GM11168 (cell line): ENCODE measurements around the gene PGAP6.

Experiments
- in situ Hi-C: fragments of 300-500 bp; cut with MboI; formaldehyde crosslinking; loops from one replicate; pipeline ENCODE4 v1.12.0; 2022; ENCODE audit warnings: low sequenced_read_pairs; ENCODE audit not compliant: unreplicated experiment

The PGAP6 gene

GRCh38 chr16:354291-354881 is 27.4 kb downstream of the PGAP6 start:
- in situ Hi-C loops = no loop called here

GRCh38 chr16:353404-354290 is 28.1 kb downstream of the PGAP6 start:
- in situ Hi-C loops = no loop called here

GRCh38 chr16:352547-353403 is 29.0 kb downstream of the PGAP6 start, which contains the start of gene AXIN1:
Gene AXIN1 (minus strand): TSS chr16:352723. CDS start chr16:347025, 5,698 bp downstream.
- in situ Hi-C loops = no loop called here

GRCh38 chr16:351804-352520 is 29.8 kb downstream of the PGAP6 start:
- in situ Hi-C loops = no loop called here

- in situ Hi-C loops = no loop called here
These were observed 31.6 kb downstream of the PGAP6 start for GRCh38 chr16:350203-350602.

- in situ Hi-C loops = loop anchor here (10.0 kb wide), 1 partner anchor 1606 kb away; the partner anchor contains the start of genes NDUFB10 and RPL3L
These were observed 32.6 kb downstream of the PGAP6 start for GRCh38 chr16:349211-349610.

GRCh38 chr16:348495-348894 is 33.3 kb downstream of the PGAP6 start:
- in situ Hi-C loops = loop anchor here (10.0 kb wide), 1 partner anchor 1606 kb away; the partner anchor contains the start of genes NDUFB10 and RPL3L

GRCh38 chr16:347203-347602 is 34.6 kb downstream of the PGAP6 start:
- in situ Hi-C loops = loop anchor here (10.0 kb wide), 1 partner anchor 1608 kb away; the partner anchor contains the start of genes NDUFB10 and RPL3L

- in situ Hi-C loops = loop anchor here (10.0 kb wide), 1 partner anchor 1608 kb away; the partner anchor contains the start of genes NDUFB10 and RPL3L
These were observed 35.2 kb downstream of the PGAP6 start for GRCh38 chr16:346587-346986.

- in situ Hi-C loops = loop anchor here (10.0 kb wide), 1 partner anchor 1609 kb away; the partner anchor contains the start of genes NDUFB10 and RPL3L
These were observed 36.0 kb downstream of the PGAP6 start for GRCh38 chr16:345772-346171.

GRCh38 chr16:342455-343213 is 39.1 kb downstream of the PGAP6 start:
- in situ Hi-C loops = loop anchor here (10.0 kb wide), 1 partner anchor 1612 kb away; the partner anchor contains the start of genes NDUFB10 and RPL3L

GRCh38 chr16:341974-342336 is 39.8 kb downstream of the PGAP6 start:
- in situ Hi-C loops = loop anchor here (10.0 kb wide), 1 partner anchor 1613 kb away; the partner anchor contains the start of genes NDUFB10 and RPL3L

- in situ Hi-C loops = loop anchor here (10.0 kb wide), 1 partner anchor 1613 kb away; the partner anchor contains the start of genes NDUFB10 and RPL3L
These were observed 40.4 kb downstream of the PGAP6 start for GRCh38 chr16:341095-341973.

- in situ Hi-C loops = loop anchor here (10.0 kb wide), 1 partner anchor 1614 kb away; the partner anchor contains the start of genes NDUFB10 and RPL3L
These were observed 41.2 kb downstream of the PGAP6 start for GRCh38 chr16:340370-341091.

GRCh38 chr16:339680-340079 is 42.1 kb downstream of the PGAP6 start:
- in situ Hi-C loops = loop anchor here (10.0 kb wide), 1 partner anchor 1615 kb away; the partner anchor contains the start of genes NDUFB10 and RPL3L

- in situ Hi-C loops = no loop called here
These were observed 43.7 kb downstream of the PGAP6 start for GRCh38 chr16:337975-338575.
